NCI-H345 treated with DMSO at 0.1 percent for 48 hours (cell line): ENCODE measurements around the gene USF3.
"Not testable (repeated sequence)": the region's sequence is repeated elsewhere in the genome, so short reads cannot be mapped to it uniquely, and the experiment has no call there.

ENCODE experiments used
- DNase-seq: peaks from one replicate; lab custom pipeline; 2025; ENCODE audit not compliant: unreplicated experiment; lab: John Stamatoyannopoulos, UW

USF3 gene

GRCh38 chr3:113659101-113659541 is 37.3 kb downstream of the USF3 start:
- DNase-seq: peak; percentile 52

- no peak for DNase-seq
Measured at GRCh38 chr3:113658107-113658506, 38.3 kb downstream of the USF3 start.

DNA sequence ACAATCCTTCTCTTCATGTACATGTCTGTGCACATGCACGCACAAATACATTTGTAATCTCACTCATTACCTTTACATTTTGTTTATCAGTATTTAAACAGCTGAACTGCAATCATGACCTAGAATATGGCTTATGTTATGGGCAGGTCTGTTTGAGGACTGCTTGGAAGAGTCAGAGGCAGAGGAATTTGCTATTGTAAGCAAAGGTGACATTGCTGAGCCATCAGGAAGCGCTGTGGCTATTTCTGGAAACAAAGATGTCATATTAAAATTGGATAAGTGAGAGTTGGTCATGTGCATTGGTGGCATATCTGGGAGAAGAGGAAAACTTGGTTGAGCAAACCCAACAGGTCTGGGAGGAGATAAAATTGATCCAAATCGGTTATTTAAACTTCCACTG is 41.6 kb downstream of the USF3 start:
- no peak for DNase-seq

DNA sequence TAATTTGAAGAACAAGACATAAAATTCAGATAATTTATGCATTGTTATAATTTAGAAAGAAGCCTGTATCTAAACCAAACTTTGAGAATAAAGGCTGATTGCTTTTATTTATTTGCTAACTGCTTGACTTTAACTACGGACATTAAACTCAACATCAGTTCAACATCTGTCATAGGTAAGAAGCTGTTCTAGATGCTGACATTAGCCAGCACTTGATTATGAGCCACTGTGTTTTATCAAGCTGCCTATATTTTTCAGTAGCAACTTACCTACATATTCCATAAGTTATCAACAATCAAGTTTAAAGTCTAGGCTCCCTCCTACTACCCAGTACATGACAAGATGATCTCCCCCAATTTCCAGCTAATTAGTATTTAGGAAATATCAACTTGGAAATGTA is 42.1 kb downstream of the USF3 start:
- DNase-seq: no peak

DNA sequence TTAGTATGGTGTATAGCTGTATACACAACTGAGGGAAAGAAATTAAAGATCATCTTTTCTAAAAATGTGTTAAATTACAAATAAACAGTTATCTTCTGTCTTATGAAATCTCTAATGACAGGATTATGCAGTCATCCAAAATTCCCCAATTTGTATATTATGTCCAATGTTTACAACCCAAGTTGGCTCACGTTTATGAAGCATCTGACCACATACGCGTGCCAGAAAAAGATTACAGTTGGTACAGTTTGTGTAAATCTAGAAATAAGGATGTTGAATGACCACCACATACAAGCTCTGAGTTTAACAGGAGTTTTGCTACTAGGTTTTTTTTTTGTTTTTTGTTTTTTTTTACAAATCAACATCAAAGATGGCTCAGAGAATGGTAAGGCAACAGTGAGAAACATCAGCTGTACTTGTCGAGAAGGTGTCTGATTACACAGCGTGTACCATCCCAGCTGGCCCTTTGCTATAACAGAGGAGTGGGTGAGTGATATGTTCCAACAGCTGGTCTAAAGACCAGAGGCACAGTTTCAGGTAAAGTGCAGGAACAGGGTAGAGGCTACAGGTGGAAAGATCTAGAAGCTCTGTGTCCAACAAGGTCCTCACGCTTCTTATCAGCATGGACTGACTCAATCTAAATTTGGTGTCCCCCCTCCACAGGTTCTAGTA is 47.1 kb downstream of the USF3 start:
- no peak for DNase-seq

- no peak for DNase-seq
Measured at GRCh38 chr3:113648524-113648923, 47.9 kb downstream of the USF3 start.

DNA sequence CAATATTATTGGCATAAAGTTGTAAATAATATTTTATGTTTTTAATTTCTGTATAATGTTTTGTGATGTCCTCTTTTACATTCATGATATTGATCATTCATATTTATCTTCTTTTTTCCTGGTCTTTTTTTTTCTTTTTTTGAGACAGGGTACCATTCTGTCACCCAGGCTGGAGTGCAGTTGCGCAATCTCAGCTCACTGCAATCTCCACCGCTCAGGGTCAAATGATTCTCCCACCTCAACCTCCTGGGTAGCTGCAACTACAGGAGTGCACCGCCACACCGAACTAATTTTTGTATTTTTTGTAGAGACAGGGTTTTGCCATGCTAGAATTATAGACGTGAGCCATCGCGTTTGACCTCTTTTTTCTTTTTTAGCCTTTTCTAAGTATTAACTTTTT is 52.9 kb downstream of the USF3 start:
- no peak for DNase-seq

GRCh38 chr3:113638910-113639309 is 57.5 kb downstream of the USF3 start:
- DNase-seq: no peak

DNA sequence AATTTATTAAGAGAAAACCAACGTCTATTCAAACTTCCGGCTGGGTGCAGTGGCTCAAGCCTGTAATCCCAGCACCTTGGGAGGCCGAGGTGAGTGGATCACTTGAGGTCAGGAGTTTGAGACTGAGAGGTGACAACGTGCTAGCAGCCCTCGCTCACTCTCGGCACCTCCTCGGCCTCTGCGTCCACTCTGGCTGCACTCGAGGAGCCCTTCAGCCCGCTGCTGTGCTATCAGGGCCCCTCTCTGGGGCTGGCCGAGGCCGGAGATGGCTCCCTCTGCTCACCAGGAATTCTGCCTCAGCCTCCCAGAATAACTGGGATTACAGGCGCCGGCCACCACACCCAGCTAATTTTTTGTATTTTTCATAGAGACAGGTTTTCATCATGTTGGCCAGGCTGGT is 58.7 kb downstream of the USF3 start:
- DNase-seq: no peak

- not testable (repeated sequence) for DNase-seq
Measured at GRCh38 chr3:113636034-113636433, 60.4 kb downstream of the USF3 start.

DNA sequence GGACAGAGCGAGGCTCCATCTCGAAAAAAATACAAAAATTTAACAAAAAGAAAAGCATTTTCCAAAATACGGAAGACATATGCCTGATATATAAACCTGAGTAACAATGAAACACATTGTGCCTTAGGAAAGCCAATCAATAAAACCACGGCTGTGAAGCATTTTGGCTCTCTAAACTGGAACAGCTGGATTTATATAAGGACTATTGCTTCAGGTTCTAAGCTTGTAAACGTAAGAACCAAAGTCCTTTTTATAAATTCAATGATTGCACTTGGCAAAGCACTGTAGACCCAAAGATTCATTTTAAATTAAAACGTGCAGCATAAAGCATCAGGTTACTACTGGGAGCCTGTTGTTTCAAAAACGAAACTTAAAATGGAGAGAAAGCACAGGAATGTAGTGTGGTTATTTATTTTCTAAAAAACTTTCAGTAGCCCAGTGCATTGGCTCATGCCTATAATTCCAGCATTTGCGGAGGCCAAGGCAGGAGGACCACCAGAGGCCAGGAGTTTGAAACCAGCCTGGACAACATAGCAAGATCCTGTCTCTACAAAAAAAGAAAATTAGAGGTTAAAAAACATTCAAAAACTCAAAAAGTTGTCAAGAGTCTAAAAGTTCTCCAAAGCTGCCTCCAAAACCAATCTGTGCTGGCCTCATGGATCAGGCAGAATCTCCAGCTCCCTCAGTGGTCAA is 61.5 kb downstream of the USF3 start:
- DNase-seq: no peak

- DNase-seq: no peak
Measured at GRCh38 chr3:113631573-113631972, 64.9 kb downstream of the USF3 start.

DNA sequence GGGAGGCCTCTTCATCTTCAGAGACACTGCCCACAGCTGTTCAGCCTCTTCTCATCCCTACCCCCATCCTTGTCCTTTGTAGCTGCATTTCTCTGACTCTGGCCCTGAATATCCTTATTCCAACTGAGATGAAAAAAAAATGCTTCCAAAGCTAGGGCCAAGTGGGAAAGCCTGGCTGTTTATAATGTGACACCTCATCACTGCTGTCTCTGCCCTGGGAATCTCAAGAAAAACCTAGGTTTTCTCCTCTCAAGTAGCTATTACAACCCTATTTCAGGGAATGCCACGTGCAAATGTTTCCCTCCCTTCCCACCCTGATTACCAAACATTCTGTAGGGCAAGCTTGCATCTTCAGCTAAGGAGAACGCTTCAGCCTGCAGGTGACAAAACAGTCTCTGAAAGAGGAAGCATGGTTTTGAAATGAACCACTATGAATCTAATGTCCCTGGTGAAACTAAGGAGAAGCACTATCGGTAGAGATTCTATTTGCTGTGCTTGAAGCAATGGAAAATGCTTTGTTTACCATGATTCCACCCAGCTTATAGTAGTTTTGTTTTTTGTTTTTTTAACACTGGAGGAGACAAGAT is 65.4 kb downstream of the USF3 start:
- DNase-seq: no peak

GRCh38 chr3:113629584-113630421 is 66.6 kb downstream of the USF3 start:
- DNase-seq: no peak

DNA sequence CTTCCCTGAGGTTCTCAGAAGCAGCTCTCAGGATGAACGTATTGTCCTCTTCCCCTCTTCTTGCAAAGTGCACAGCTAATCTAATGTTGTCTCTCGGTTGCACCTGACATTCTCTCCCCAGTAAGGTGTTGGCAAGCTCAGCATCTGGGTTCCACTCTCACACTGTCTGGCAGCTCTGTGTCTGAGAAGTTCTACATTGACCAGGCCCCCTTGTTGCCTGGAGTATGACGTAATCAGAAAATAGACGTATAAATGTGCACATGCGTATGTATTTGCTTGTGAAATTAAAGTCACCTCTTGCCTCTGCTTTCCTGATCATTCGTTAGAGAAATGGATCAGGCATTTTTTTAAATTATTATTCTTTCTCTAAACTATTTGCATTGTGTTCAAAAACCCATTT is 67.7 kb downstream of the USF3 start:
- no peak for DNase-seq

- no peak for DNase-seq
Measured at GRCh38 chr3:113628316-113628715, 68.1 kb downstream of the USF3 start.

GRCh38 chr3:113626503-113627371 is 69.7 kb downstream of the USF3 start:
- DNase-seq: peak; percentile 5

GRCh38 chr3:113625834-113626233 is 70.6 kb downstream of the USF3 start:
- DNase-seq: no peak

DNA sequence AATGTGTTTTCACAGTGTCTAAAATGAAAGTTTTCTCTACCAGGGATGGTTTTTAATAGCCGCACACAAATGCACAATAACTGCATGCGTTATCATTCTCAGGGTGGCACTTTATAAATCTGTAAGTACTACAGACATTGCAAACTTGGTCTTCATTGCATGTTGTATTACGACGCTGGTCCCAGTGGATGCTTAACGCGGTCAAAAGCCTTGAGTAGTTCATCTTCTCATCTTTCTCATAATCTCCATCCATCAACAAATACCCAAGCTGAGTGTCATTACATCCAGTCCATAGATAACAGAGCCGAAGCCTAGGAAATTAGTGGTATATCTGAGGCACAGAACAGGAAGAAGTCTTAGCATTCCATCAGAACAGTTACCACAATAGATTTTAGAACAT is 72.6 kb downstream of the USF3 start:
- no peak for DNase-seq

DNA sequence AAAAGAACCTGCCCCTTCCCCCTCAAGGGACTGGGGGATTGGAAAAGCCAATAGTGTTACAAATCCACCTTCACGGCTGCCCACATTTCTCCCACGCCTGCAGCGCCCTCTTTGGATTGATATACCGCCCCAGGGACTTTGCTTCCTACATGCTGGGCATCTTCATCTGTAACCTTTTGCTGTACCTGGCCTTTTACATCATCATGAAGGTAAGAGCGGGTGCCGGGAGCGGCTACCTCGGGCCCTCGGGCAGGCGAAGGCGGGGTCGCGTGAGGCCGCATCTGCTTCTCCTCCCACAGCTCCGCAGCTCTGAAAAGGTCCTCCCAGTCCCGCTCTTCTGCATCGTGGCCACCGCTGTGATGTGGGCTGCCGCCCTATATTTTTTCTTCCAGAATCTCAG is 73.1 kb downstream of the USF3 start:
- DNase-seq: no peak

GRCh38 chr3:113620091-113620490 is 76.4 kb downstream of the USF3 start:
- DNase-seq: no peak
